Prostate gland (tissue), 2 donors: Measurements from ENCODE around the gene MYADML2.

Experiments used
- POLR2A ChIP-seq: fragments of 450-650 bp; IDR thresholded peaks from one replicate; pipeline ENCODE4 v1.6.1; 2016; ENCODE audit warnings: antibody characterized with exemption, mild to moderate bottlenecking
- POLR2AphosphoS5 ChIP-seq: sonication (generic); formaldehyde crosslinking; IDR thresholded peaks from one replicate; pipeline ENCODE4 v1.6.1; 2017; ENCODE audit warnings: antibody characterized with exemption
- TF ChIP-seq, protein P1 (sequence below), 4 experiments: fragments of 200-600 bp in 2 of 4; fragments of 450-650 bp in 2 of 4; sonication (generic) in 2 of 4; IDR thresholded peaks; 1 replicate in 3 of 4; 2 replicates in 1 of 4; pipeline ENCODE4 v1.5.1; 2016 to 2019; ENCODE audit warnings: antibody characterized with exemption in 4 of 4, mild to moderate bottlenecking in 2 of 4, moderate library complexity in 2 of 4

DNA sequence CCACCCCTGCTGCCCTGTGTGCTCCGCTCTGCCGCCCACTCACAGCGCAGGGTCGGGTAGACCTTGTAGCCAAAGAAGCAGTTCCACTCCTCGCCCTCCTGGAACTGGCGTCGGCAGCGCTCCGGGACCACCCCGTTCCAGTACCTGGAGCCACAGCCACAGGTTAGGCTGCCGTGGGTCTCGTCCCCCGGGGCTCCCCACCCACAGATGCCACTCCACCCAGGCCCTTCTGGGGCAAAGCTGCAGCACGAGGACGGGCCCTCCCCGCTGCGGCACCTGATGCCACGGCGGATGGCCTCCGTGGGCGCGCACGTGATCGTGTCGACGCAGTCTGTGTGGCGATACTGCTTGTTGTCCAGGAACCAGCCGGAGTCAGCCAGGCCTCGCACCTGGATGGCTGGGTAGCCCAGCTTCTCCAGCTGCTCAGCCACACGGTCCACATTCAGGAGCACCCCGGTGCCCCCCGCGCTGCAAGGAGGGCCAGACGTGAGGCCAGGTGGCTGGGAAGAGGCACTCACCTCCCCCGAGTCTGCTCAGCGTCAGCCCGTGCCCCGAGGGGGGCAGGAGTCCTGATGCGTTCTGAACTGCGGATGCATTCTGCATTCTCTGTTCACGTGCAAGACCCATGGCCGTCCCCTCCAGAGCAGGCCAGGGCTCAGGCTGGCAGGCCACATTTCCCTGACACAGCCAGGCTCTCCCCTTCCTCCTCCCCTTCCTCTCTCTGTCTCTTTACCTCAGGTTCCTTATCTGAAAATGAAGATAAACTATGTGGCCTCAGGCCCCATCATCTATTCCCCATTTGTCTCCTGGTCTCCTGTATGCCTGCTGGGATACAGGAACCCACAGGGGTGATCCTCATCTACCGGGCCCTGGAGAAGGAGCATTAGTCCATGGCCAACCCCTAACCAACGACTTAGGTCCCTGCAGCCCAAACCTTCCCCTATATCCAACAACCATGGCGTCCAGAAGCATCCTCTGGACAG is 9.9 kb upstream of the MYADML2 start:
- TF ChIP-seq, protein P1, sequence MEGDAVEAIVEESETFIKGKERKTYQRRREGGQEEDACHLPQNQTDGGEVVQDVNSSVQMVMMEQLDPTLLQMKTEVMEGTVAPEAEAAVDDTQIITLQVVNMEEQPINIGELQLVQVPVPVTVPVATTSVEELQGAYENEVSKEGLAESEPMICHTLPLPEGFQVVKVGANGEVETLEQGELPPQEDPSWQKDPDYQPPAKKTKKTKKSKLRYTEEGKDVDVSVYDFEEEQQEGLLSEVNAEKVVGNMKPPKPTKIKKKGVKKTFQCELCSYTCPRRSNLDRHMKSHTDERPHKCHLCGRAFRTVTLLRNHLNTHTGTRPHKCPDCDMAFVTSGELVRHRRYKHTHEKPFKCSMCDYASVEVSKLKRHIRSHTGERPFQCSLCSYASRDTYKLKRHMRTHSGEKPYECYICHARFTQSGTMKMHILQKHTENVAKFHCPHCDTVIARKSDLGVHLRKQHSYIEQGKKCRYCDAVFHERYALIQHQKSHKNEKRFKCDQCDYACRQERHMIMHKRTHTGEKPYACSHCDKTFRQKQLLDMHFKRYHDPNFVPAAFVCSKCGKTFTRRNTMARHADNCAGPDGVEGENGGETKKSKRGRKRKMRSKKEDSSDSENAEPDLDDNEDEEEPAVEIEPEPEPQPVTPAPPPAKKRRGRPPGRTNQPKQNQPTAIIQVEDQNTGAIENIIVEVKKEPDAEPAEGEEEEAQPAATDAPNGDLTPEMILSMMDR (IDR thresholded peaks at IDR 0.05) = no peak
- TF ChIP-seq POLR2AphosphoS5 (no peak), POLR2A (no peak)
